Muscle of leg (tissue), 11 donors: ENCODE results near the gene PGD. TPM values are rescaled to one million over a fixed set of nuclear protein-coding genes. Genes with fewer than 3 reads are reported as not detected.
A peak's percentile ranks its signal among the peaks of the same experiment; 100 is the strongest.
"Not testable (repeated sequence)": the region's sequence is repeated elsewhere in the genome, so short reads cannot be mapped to it uniquely, and the experiment has no call there.

Experiments
- DNase-seq: peaks from one replicate; pipeline ENCODE4 v3.0.0; 2013
- H3K27ac ChIP-seq: one replicate; pipeline ENCODE4 v1.5.1; 2013; ENCODE audit warnings: mild to moderate bottlenecking, low read length, control low read depth
- H3K27me3 ChIP-seq: one replicate; pipeline ENCODE4 v1.6.1; 2013; ENCODE audit warnings: low read length; ENCODE audit not compliant: control insufficient read depth, insufficient read depth
- H3K36me3 ChIP-seq: one replicate; pipeline ENCODE4 v1.6.1; 2013; ENCODE audit warnings: low read length; ENCODE audit not compliant: control insufficient read depth, insufficient read depth
- H3K4me1 ChIP-seq: one replicate; pipeline ENCODE4 v1.6.1; 2013; ENCODE audit warnings: low read length; ENCODE audit not compliant: control insufficient read depth, insufficient read depth
- H3K4me3 ChIP-seq: one replicate; pipeline ENCODE4 v1.5.1; 2013; ENCODE audit warnings: low read length, control low read depth
- H3K9me3 ChIP-seq: replicated peaks from 2 replicates; pipeline ENCODE4 v1.6.1; 2013; ENCODE audit warnings: low read depth, low read length; ENCODE audit not compliant: control insufficient read depth
- WGBS: methylation state at CpG from one replicate; pipeline ENCODE4 v1.1.5; 2013; ENCODE audit warnings: missing lambda C conversion rate; ENCODE audit not compliant: insufficient coverage; 5-methylcytosine and 5-hydroxymethylcytosine counted together
- polyA plus RNA-seq, 8 donors: library from polyadenylated mRNA; unstranded; fragments of 120-200 nt; gene quantifications; one replicate each; pipeline versions ENCODE4 v1.2.1 to v1.2.3, GENCODE V29; 2013; ENCODE audit warnings: inconsistent platforms in 1 of 8, low replicate concordance in 1 of 8; ENCODE audit not compliant: insufficient read length in 8 of 8, insufficient read depth in 1 of 8
- total RNA-seq: library from RNA; stranded (reverse); fragments of 120-200 nt; gene quantifications from one replicate; pipeline ENCODE4 v1.2.4, GENCODE V29; 2013

PGD gene
- total and polyA plus RNA-seq, 9 donors, result 51.2 to 150 (median 126) TPM

DNA sequence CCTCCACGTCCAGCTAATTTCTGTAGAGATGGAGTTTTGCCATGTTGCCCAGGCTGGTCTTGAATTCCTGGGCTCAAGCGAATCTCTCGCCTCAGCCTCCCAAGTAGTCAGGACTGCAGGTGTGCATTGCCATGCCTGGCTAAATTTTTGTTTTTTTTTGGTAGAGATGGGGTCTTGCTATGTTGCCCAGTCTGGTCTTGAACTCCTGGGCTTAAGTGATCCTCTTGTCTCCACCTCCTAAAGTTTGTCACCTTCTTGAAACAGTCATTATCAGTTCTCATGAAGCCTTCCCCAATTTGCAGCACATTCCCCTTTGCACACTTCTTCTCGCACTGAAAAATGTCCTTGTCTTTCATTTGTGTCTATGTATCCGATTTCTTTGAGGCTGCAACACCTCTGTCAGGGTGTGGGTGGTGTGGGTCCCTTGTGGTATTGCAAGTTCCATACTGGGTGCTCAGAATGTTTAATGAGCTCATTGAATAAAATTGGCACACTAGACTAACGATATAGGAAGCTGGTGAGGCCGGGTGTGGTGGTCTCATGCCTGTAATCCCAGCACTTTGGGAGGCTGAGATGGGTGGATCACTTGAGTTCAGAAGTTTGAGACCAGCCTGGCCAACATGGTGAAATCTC lies 48.0 kb downstream of the PGD start:
- DNase-seq, result no peak
- Histone ChIP-seq H3K9me3 (no peaks in the 10 kb centered on the region), H3K4me3 (no peak overlapping the region), H3K27me3 (no peaks in the 10 kb centered on the region), H3K36me3 (peaks cover 4% of the 10 kb centered on the region), H3K4me1 (peaks cover 8% of the 10 kb centered on the region), H3K27ac (no peak overlapping the region)
- 92% methylated on average over 4 of the region's 7 CpGs for WGBS

DNA sequence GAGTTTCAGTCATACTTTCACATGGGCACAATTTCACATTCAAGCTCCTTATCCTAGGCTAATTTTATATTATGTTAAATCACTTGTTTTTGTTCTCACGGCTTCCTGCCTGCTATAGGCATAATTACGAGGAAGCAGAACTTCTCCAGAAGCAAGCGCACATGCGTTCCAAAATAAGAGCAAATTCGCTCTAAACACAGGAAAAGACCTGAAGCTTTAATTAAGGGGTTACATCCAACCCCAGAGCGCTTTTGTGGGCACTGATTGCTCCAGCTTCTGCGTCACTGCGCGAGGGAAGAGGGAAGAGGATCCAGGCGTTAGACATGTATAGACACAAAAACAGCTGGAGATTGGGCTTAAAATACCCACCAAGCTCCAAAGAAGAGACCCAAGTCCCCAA lies 50.9 kb downstream of the PGD start, which contains the start of gene CORT:
Gene CORT (plus strand): TSS at position 281 of the 400 bp plus-strand sequence. CDS start 193 bp downstream, outside the sequence.
- WGBS, result 70% methylated on average over 5 of the region's 10 CpGs
- no peaks in the 10 kb centered on the region for H3K9me3 ChIP-seq
- H3K27me3 ChIP-seq, result no peaks in the 10 kb centered on the region
- H3K4me3 ChIP-seq, result no peak within 1 kb of the TSS
- peaks cover 3% of the 10 kb centered on the region for H3K36me3 ChIP-seq
- peak within 1 kb of the TSS; percentile 24 for H3K27ac ChIP-seq
- DNase-seq, result no peak
- H3K4me1 ChIP-seq, result peaks cover 8% of the 10 kb centered on the region

DNA sequence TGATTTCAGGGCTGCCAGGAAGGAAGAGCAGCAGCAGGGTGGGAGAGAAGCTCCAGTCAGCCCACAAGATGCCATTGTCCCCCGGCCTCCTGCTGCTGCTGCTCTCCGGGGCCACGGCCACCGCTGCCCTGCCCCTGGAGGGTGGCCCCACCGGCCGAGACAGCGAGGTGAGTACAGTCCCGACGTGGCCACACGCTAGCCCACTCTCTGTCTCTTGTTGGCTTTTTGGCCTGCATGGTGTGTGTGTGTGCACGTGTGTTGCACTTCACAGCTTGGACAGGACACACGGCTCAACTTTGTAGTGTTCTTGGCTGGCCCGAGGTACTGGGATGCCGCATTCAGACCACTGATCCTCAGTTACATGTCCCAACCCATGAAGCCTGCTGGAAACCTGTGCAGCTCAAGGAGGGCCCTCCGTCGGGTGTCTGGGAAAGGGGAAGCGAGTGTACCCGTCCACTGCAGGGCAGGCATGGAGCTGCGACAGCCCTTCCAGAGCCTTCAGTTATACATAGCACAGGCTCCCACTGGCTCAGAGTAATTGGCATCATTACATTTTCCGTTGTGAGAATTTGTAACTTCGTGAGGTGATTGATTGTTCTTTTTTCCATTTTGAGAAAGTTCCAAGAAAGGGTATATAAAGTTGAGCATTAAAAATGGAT lies 51.4 kb downstream of the PGD start:
- peak; percentile 63 for DNase-seq
- H3K9me3 ChIP-seq, result no peaks in the 10 kb centered on the region
- H3K4me3 ChIP-seq, result no peak overlapping the region
- H3K4me1 ChIP-seq, result peaks cover 8% of the 10 kb centered on the region
- H3K27ac ChIP-seq, result peak overlapping the region; percentile 24
- 63% methylated on average over 10 of the region's 21 CpGs for WGBS
- no peaks in the 10 kb centered on the region for H3K27me3 ChIP-seq
- H3K36me3 ChIP-seq, result peaks cover 3% of the 10 kb centered on the region

DNA sequence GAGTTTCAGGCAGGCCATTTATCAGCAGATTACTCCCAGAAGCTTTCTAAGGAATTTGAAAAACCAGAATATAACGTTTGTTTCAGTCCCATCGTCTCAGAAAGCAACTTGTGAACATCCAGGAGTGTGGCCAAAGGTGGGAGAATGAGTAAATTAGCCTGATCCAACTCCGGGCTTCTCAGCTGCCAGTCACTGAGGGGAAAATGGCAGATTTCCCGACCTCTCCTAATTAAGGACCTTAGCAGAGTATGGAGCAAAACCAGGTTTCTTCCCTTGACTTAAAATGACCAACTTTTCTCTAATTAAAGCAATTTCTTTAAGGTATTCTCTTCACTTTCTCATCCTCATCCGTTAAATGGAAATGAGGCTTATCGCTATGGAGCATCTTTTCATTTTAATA lies 52.0 kb downstream of the PGD start:
- H3K27me3 ChIP-seq, result no peaks in the 10 kb centered on the region
- H3K4me1 ChIP-seq, result peaks cover 8% of the 10 kb centered on the region
- peaks cover 3% of the 10 kb centered on the region for H3K36me3 ChIP-seq
- H3K27ac ChIP-seq, result no peak overlapping the region
- H3K9me3 ChIP-seq, result no peaks in the 10 kb centered on the region
- peak; percentile 44 for DNase-seq
- no CpG with 5 or more reads among the region's 6 CpGs for WGBS
- no peak overlapping the region for H3K4me3 ChIP-seq

DNA sequence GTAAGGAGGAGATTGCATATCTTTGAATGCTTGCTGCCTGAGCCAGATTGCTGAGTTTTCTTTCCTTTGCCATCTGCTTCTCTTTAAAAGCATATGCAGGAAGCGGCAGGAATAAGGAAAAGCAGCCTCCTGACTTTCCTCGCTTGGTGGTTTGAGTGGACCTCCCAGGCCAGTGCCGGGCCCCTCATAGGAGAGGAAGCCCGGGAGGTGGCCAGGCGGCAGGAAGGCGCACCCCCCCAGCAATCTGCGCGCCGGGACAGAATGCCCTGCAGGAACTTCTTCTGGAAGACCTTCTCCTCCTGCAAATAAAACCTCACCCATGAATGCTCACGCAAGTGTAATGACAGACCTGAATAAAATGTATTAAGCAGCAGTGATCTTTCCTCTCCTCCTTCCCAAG lies 52.4 kb downstream of the PGD start:
- peaks cover 8% of the 10 kb centered on the region for H3K4me1 ChIP-seq
- H3K27ac ChIP-seq, result no peak overlapping the region
- H3K36me3 ChIP-seq, result peaks cover 3% of the 10 kb centered on the region
- 0% methylated on average over 4 of the region's 10 CpGs for WGBS
- no peaks in the 10 kb centered on the region for H3K9me3 ChIP-seq
- no peaks in the 10 kb centered on the region for H3K27me3 ChIP-seq
- no peak overlapping the region for H3K4me3 ChIP-seq
- peak; percentile 65 for DNase-seq

DNA sequence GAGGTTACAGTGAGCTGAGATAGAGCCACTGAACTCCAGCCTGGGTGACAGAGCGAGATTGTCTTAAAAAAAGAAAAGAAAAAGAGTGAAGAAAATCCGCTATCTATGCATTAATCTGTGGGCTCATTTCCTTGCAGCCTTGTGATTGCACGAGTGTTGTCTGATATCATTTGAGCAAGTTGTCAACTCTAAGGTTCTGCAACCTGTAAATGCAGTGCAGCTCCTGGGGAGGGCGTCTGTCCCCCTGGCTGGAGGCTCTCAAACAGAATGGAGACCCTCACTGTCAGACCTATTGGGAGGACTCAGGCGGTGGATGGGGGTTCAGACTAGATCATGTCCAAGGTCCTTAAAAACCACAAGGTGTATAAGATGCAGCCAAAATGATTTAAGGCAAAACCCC lies 57.2 kb downstream of the PGD start:
- H3K27me3 ChIP-seq, result no peaks in the 10 kb centered on the region
- peaks cover 6% of the 10 kb centered on the region for H3K4me1 ChIP-seq
- 91% methylated on average over 4 of the region's 5 CpGs for WGBS
- DNase-seq, result no peak
- H3K36me3 ChIP-seq, result peaks cover 15% of the 10 kb centered on the region
- no peaks in the 10 kb centered on the region for H3K9me3 ChIP-seq
- no peak overlapping the region for H3K27ac ChIP-seq
- no peak overlapping the region for H3K4me3 ChIP-seq

DNA sequence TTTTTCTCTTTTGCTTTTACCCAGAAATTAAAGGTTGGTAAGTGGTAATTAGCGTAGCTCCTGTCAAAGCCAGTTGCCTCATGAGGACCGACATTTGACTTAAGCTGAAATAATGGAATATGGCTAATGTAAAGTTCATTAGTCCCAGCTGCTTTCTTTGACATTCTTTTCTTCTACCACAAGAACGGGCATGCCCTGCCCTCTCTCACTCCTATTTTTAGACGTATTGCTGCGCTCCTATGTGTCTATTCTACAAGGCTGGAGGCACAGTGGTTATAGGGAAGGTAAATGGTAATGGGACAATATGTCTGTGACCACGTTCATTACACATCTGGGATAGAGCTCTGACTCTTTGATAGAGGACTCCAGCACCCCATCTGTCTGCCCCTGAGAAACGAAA lies 57.8 kb downstream of the PGD start:
- Histone ChIP-seq H3K27ac (no peak overlapping the region), H3K36me3 (peaks cover 20% of the 10 kb centered on the region), H3K27me3 (no peaks in the 10 kb centered on the region), H3K4me1 (peaks cover 4% of the 10 kb centered on the region), H3K4me3 (no peak overlapping the region), H3K9me3 (no peaks in the 10 kb centered on the region)
- no CpG with 5 or more reads among the region's 7 CpGs for WGBS
- DNase-seq, result no peak

DNA sequence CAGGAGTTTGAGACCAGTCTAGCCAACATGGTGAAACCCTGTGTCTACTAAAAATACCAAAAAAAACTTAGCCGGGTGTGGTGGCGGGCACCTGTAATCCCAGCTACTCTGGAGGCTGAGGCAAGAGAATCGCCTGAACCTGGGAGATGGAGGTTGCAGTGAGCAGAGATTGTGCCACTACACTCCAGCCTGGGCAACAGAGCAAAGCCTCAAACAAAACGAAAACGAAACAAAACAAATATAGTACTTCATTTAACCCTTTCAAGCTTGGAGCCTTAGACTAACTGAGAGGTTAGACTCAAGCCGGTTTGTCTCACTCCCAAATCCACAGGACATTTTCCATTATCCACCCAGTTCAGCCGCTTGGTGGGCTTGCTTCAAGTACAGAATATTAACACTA lies 58.6 kb downstream of the PGD start:
- Histone ChIP-seq H3K27ac (peak overlapping the region; percentile 29), H3K36me3 (peaks cover 24% of the 10 kb centered on the region)
- H3K27me3 ChIP-seq, H3K4me3 ChIP-seq, H3K4me1 ChIP-seq, H3K9me3 ChIP-seq, DNase-seq: not testable (repeated sequence)
- 8% methylated on average over 2 of the region's 7 CpGs for WGBS

DNA sequence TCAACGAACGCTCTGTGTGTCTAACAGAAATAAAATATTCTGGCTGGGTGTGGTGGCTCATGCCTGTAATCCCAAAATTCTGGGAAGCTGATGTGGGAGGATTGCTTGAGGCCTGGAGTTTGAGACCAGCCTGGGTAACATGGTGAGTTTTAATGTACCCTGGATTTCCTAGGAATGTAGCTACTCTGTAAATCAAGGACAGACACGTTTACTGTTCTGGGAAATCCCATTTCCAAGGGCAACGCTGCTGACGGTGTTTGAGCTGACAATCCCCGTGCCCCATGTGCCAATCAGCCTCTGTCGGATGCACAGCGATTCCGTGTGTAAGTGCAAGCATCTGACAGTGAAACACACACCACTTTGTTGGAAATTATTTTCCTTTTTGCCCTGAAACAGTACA lies 59.0 kb downstream of the PGD start:
- H3K9me3 ChIP-seq, result no peaks in the 10 kb centered on the region
- peak overlapping the region; percentile 29 for H3K27ac ChIP-seq
- H3K36me3 ChIP-seq, result peaks cover 28% of the 10 kb centered on the region
- no peak overlapping the region for H3K4me3 ChIP-seq
- H3K27me3 ChIP-seq, result no peaks in the 10 kb centered on the region
- H3K4me1 ChIP-seq, result peaks cover 4% of the 10 kb centered on the region
- DNase-seq, result no peak
- WGBS, result 61% methylated on average over 6 of the region's 9 CpGs

DNA sequence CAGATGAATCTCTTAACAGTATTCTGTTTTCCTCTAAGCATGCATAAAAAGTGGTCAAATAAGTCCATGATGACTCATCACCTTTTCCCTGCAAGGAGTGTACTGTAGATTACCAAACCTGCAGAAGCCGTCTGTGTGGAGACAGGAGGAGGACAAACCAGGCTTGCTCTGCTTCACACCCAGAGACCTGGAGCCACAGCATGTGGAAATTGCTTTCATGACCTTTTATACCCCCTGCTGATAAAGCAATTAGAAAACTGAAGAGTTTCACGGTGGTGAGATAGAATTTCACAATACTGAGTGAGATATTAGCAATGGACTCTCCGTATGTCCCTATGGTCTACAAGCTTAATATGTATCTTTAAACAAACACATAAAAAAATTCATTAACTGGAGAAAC lies 60.3 kb downstream of the PGD start:
- Histone ChIP-seq H3K4me3 (no peak overlapping the region), H3K27ac (no peak overlapping the region), H3K4me1 (peaks cover 4% of the 10 kb centered on the region), H3K9me3 (no peaks in the 10 kb centered on the region), H3K36me3 (peaks cover 31% of the 10 kb centered on the region), H3K27me3 (no peaks in the 10 kb centered on the region)
- DNase-seq, result no peak
- no CpG with 5 or more reads among the region's 3 CpGs for WGBS
